ENCODE measurements around the gene CASTOR1.
"Not testable (repeated sequence)": the region's sequence is repeated elsewhere in the genome, so short reads cannot be mapped to it uniquely, and the experiment has no call there.

CASTOR1 gene

GRCh38 chr22:30289141-30289979 lies at the start of gene CASTOR1:
TSS of gene CASTOR1 (minus strand) at chr22:30289505. CDS start at chr22:30289497, 8 bp downstream.
- peak; percentile 91 for DNase-seq

GRCh38 chr22:30338802-30339201 lies 49.5 kb upstream of the CASTOR1 start:
- no peak for DNase-seq

- not testable (repeated sequence) for DNase-seq
These were observed 49.0 kb upstream of the CASTOR1 start for GRCh38 chr22:30338341-30338740.

- no peak for DNase-seq
These were observed 48.1 kb upstream of the CASTOR1 start for GRCh38 chr22:30337461-30337778.

- no peak for DNase-seq
These were observed 47.6 kb upstream of the CASTOR1 start for GRCh38 chr22:30336752-30337460.

GRCh38 chr22:30335236-30335635 lies 45.9 kb upstream of the CASTOR1 start:
- no peak for DNase-seq

- no peak for DNase-seq
These were observed 45.3 kb upstream of the CASTOR1 start for GRCh38 chr22:30334646-30335045.

GRCh38 chr22:30333707-30334087 lies 44.4 kb upstream of the CASTOR1 start:
- DNase-seq = no peak

- no peak for DNase-seq
These were observed 43.8 kb upstream of the CASTOR1 start for GRCh38 chr22:30332994-30333706.

GRCh38 chr22:30332551-30332950 lies 43.2 kb upstream of the CASTOR1 start:
- DNase-seq = no peak

GRCh38 chr22:30328466-30329049 lies 39.3 kb upstream of the CASTOR1 start:
- no peak for DNase-seq

- peak; percentile 8 for DNase-seq
These were observed 38.6 kb upstream of the CASTOR1 start for GRCh38 chr22:30327864-30328345.

GRCh38 chr22:30326706-30327362 lies 37.5 kb upstream of the CASTOR1 start, which contains the start of gene TBC1D10A:
TSS of gene TBC1D10A (minus strand) at chr22:30326941. CDS start at chr22:30326881, 60 bp downstream.
- peak; percentile 92 for DNase-seq

GRCh38 chr22:30326255-30326705 lies 37.0 kb upstream of the CASTOR1 start:
- no peak for DNase-seq

GRCh38 chr22:30325724-30326254 lies 36.5 kb upstream of the CASTOR1 start:
- DNase-seq = no peak

- no peak for DNase-seq
These were observed 35.9 kb upstream of the CASTOR1 start for GRCh38 chr22:30325065-30325720.

- DNase-seq = no peak
These were observed 34.9 kb upstream of the CASTOR1 start for GRCh38 chr22:30324014-30324730.

- peak; percentile 52 for DNase-seq
These were observed 33.9 kb upstream of the CASTOR1 start for GRCh38 chr22:30323246-30323645.

GRCh38 chr22:30321461-30321860 lies 32.2 kb upstream of the CASTOR1 start:
- DNase-seq = no peak

- DNase-seq = no peak
These were observed 30.8 kb upstream of the CASTOR1 start for GRCh38 chr22:30320021-30320556.

Data from NCI-H510A treated with DMSO at 0.1 percent for 48 hours (cell line).